Activated effector memory CD4-positive, alpha-beta T cell treated with Interleukin-2 at 50 U/mL for 16 hours (primary cell): ENCODE results near the gene SCRT2.
A peak's percentile ranks its signal among the peaks of the same experiment; 100 is the strongest.
"Not testable (repeated sequence)": the region's sequence is repeated elsewhere in the genome, so short reads cannot be mapped to it uniquely, and the experiment has no call there.

Source experiments
- DNase-seq: peaks from one replicate; pipeline ENCODE4 v3.0.0-alpha.2; 2020

SCRT2 gene

GRCh38 chr20:675453-676314 is at the start of gene SCRT2:
TSS of gene SCRT2 (minus strand) at chr20:675802. CDS start at chr20:675601, 201 bp downstream.
- DNase-seq: peak; percentile 31

DNA sequence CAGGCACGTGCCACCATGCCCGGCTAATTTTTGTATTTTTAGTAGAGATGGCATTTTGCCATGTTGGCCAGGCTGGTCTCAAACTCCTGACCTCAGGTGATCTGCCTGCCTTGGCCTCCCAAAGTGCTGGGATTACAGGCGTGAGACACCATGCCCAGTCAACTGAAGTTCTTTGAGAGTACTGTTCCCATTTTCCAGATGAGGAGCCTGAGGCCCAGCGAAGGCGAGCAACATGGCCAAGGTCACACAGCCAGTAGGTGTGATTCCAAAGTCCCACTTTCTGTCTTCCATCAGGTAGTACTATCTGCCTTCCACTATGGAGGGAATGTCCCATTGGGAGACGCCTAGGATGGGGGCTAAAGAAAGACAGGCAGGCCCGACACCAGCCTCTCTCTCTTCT is 49.2 kb upstream of the SCRT2 start:
- DNase-seq: not testable (repeated sequence)

- no peak for DNase-seq
These were observed 48.2 kb upstream of the SCRT2 start for GRCh38 chr20:723756-724155.

GRCh38 chr20:722822-723644 is 47.4 kb upstream of the SCRT2 start:
- no peak for DNase-seq

DNA sequence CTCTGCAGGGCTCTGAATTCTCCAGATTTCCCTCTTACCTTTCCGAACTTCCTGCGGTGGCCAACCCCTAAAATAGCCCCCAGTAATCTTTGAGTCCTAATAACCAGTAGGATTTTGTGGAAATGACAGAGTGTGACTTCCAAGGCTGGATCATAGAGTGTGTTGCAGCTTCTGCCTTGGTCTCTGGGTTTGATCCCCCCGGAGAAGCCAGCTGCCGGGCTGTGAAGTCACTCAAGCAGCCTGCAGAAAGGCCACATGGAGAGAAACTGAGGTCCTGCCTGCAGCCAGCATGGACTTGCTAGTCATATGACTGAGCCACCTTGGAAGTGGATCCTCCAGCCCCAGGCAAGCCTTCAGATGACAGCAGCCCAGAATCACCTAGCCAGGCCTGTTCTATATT is 46.3 kb upstream of the SCRT2 start:
- DNase-seq: no peak

GRCh38 chr20:719816-720215 is 44.2 kb upstream of the SCRT2 start:
- no peak for DNase-seq

- no peak for DNase-seq
These were observed 43.5 kb upstream of the SCRT2 start for GRCh38 chr20:719068-719467.

DNA sequence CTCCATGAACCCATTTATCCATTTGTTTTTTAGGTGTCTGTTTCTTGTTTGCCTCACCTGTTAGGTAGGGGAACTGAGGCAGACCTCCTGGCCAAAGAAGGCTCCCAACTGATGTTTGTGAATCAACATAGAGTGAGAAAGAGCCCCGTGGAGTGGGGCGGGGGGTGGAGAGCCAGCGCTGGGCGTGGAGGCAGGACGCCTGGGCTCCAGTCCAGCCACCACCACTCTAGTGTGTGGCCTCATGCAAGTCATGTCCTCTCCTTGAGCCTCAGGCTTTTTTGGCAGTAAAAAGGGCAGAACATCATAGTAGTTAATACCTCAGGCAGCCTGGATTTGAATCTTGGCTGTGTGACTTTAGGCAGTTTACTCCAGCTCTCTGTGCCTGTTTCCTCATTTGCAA is 42.2 kb upstream of the SCRT2 start:
- no peak for DNase-seq

GRCh38 chr20:717271-717670 is 41.7 kb upstream of the SCRT2 start:
- no peak for DNase-seq

- no peak for DNase-seq
These were observed 38.9 kb upstream of the SCRT2 start for GRCh38 chr20:714453-714852.

DNA sequence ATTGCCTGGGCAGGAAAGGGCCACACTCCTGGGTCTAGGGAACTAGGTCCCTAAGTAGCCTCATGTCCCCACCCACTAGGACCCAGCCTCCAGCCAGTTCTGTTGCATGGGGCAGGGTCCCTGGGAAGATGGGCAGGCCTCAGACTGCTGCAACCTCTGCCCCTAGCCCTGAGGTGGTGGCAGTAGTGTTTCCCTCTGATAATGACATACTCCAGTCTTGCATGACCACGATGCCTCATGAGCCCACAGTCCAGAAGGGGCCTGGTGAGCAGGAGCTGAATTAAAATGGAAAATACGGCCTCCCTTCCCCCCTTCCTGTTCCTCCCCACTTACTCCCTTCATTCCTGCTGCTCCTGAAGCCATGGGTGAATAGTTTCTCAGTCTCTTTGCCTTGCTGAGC is 36.0 kb upstream of the SCRT2 start:
- no peak for DNase-seq

DNA sequence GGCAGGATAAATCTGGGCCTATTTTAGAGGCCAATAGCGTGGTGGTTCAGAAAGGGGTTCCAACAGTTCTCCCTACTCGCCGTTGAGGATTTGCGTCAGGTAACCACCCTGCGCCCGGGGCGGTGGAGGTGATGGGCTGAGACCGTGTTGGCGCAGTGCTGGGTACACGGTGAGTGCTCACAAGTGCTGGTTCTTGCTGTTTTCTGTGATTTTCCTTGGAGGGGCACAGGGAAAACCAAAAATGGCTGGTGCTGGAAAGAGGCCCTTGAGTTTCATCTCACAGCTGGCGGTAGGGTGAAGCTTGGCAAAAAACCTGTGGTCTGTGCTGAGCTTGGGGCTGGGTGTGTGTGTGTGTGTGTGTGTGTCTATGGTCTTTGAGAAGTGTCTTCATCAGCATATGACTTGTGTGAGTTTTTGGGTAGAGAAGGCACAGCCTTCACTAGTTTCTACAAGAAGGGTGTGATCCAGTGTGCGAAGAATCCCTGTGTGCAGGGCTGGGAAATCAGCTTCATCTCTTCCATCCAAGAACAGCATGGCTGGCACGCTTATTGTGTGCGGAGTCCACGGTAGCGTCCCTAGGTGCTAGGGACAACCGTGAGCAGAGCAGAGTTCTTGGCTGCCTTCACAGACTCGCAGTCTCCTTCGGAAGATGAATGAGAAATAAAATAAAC is 35.3 kb upstream of the SCRT2 start:
- DNase-seq: no peak

DNA sequence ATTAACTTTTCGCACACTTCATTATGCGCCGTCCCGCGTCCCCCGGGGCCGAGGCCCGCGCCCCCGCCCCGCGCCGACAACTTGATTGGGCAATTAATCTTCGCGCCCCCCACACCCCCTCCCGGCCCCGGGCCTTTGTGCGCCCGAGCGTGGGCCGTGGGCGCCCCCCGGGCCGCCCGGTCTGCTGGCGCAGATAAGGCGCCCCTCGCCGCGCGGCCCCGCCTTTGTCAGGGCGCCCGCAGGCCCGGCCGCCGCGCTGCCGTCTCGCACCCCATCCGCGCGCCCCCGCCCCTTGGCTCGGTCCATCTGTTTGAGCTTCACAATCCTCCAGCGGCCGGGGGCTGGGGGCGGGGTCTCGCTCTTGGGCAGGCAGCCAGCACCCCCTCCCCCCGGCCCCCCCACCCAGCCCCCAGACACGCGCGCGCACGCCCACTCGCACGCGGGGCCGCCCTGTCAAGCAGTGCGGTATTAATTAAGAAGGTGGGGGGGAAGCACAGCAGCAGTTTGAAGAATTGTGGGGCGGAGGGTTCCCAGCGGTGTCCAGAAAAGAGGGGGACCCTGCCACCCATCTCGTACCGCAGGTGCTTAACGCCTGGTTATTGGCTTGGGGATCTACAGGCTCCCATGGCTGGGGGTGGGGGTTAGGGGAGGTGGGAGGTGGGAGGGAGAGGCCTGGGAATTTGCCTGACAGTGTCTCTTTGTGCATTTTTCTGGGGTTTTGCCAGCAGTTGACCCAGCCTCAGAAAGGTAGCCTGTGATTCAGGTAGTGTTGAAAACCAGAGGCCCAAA is 34.6 kb upstream of the SCRT2 start:
- no peak for DNase-seq

GRCh38 chr20:709423-709822 is 33.8 kb upstream of the SCRT2 start:
- DNase-seq: no peak

GRCh38 chr20:708956-709355 is 33.4 kb upstream of the SCRT2 start:
- no peak for DNase-seq

DNA sequence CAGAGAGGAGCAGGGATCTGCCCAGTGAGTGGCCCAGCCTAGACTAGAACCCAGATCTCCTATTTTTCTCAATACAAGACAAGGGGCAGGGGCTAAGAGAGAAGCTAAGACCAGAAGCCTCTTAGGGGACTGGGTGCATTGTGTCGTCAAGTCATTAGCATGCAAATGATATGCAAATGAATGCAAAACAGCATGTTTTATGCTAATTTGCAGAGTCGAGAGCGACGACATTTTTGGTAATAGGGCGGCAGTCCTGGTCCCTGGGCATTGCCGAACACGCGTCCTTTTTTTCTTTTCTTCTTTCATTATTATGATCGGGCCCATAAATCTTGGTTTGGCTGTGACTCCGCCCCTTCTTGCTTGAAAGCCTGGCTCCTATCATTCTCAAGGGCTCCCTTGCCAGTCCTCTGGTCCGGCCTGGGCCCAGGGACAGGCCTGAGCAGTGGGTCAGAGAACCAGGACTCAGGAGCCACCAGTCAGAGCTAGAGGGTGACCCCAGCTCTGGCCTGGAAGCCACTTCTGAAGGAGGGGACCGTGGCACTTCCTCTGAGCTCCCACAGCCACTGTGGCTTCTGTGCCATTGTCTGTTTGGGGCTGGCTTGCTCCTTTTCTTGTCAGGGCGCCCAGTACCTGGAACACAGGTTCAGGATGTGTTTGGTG is 32.0 kb upstream of the SCRT2 start:
- no peak for DNase-seq

DNA sequence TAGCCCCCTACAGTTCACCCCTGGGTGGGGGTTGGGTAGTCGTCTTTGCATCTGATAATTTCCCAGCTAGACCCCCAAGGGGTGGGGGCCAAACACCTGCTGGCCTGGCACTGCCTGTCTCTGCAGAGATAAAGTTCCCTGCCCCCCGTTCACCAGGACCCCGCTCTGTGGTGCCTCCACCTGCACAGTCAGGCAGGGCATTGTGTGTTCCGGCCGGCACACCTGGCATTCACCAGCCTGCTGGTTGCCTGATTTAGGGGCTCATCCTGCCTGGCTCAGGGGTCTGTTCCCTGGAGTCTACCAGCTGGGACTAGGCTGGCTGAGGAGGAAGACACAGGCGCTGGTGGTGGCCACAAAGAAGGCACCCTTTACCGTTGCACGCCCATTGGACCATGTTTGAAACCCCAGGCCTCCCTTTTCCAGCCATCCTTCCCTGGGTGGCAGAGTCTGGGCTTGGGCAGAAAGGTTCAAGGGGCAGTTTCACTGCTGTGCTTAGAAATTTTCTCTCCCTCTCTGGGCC is 30.8 kb upstream of the SCRT2 start:
- no peak for DNase-seq

DNA sequence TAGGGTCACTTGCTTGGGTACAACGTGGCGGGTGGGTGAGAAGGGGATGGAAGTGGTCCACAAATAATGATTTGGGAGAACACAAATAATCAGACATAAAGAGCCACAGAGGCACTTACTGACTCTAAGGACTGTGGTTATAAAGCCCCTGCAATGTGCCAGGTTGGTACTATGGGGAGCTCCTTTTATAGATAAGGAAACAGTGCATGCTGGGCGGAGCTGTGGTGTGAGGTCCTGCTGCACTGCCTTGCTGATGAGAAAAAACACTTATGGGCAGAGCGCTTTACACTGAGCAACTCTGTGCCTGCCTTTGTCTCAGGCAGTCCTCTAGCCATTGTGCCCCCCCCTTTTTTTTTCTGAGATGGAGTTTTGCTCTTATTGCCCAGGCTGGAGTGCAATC is 29.1 kb upstream of the SCRT2 start:
- no peak for DNase-seq

GRCh38 chr20:703426-703825 is 27.8 kb upstream of the SCRT2 start:
- DNase-seq: no peak

DNA sequence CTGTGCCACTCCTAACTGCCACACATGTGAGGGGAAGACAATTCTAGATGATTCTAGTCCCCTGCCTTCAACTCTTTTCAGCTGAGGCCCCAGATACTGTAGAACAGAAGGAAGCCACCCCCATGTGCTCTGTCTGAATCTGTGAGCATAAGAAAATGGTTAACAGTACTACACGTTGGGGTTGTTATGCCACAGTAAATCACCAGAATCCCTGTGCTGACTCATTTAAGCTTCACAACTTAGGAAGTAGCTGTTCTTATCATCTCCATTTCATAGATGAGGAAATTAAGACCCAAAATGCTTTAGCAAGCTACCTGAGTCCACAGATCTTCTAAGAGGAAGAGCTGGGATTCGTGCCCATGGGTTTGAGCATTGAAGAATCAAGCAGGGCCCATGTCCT is 27.4 kb upstream of the SCRT2 start:
- DNase-seq: no peak

GRCh38 chr20:701401-702129 is 26.0 kb upstream of the SCRT2 start:
- DNase-seq: no peak
